Nephron (organoid): ENCODE measurements around the gene TLX2.

Experiments
- H3K27ac Mint-ChIP-seq, 3 experiments: 2 replicates each; pipeline ENCODE4 v1.8.0; 2020; ENCODE audit warnings: mixed read lengths in 3 of 3, mild to moderate bottlenecking in 2 of 3, moderate library complexity in 1 of 3
- H3K27me3 Mint-ChIP-seq: 2 replicates; pipeline ENCODE4 v1.8.0; 2021; ENCODE audit warnings: low read depth, mild to moderate bottlenecking, moderate library complexity, mixed read lengths
- H3K36me3 Mint-ChIP-seq: 2 replicates; pipeline ENCODE4 v1.8.0; 2020; ENCODE audit warnings: low read depth, mixed read lengths
- H3K4me1 Mint-ChIP-seq: 2 replicates; pipeline ENCODE4 v1.8.0; 2020; ENCODE audit warnings: mixed read lengths
- H3K4me3 Mint-ChIP-seq, 3 experiments: 2 replicates each; pipeline ENCODE4 v1.8.0; 2020; ENCODE audit warnings: mild to moderate bottlenecking in 3 of 3, mixed read lengths in 3 of 3, moderate library complexity in 2 of 3
- H3K9me3 Mint-ChIP-seq: 2 replicates; pipeline ENCODE4 v1.8.0; 2020; ENCODE audit warnings: mixed read lengths
- TF ChIP-seq, protein P1 (sequence below), 3 experiments: fragments of 200-600 bp; sonication (generic); IDR thresholded peaks; one replicate each; pipeline ENCODE4 v1.5.0; 2021; ENCODE audit warnings: antibody characterized with exemption in 3 of 3; ENCODE audit not compliant: unreplicated experiment in 3 of 3

The TLX2 gene

DNA sequence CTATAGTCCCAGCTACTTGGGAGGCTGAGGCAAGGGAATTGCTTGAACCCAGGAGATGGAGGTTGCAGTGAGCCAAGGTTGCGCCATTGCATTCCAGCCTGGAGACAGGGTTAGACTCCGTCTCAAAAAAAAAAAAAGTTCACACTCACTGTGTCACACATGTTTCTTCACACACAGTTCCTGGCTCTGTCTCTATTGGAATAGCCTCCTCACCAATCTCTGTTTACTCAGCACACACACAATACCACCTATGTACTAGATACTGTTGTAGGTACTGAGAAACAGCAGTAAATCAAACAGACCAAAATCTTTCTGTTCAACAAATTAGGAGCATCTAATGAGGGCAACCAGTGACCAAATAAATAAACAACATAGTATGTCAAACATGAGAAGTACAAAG, 28.1 kb upstream of the TLX2 start:
- Mint-ChIP-seq H3K27ac (no peak overlapping the region), H3K36me3 (peaks cover 34% of the 10 kb centered on the region), H3K4me1 (peaks cover 11% of the 10 kb centered on the region), H3K4me3 (no peak overlapping the region), H3K27me3 (no peaks in the 10 kb centered on the region), H3K9me3 (no peaks in the 10 kb centered on the region)
- TF ChIP-seq, protein P1, sequence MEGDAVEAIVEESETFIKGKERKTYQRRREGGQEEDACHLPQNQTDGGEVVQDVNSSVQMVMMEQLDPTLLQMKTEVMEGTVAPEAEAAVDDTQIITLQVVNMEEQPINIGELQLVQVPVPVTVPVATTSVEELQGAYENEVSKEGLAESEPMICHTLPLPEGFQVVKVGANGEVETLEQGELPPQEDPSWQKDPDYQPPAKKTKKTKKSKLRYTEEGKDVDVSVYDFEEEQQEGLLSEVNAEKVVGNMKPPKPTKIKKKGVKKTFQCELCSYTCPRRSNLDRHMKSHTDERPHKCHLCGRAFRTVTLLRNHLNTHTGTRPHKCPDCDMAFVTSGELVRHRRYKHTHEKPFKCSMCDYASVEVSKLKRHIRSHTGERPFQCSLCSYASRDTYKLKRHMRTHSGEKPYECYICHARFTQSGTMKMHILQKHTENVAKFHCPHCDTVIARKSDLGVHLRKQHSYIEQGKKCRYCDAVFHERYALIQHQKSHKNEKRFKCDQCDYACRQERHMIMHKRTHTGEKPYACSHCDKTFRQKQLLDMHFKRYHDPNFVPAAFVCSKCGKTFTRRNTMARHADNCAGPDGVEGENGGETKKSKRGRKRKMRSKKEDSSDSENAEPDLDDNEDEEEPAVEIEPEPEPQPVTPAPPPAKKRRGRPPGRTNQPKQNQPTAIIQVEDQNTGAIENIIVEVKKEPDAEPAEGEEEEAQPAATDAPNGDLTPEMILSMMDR (IDR thresholded peaks at IDR 0.05; ENCODE audit: unreplicated experiment in 3 of 3), result no peak

DNA sequence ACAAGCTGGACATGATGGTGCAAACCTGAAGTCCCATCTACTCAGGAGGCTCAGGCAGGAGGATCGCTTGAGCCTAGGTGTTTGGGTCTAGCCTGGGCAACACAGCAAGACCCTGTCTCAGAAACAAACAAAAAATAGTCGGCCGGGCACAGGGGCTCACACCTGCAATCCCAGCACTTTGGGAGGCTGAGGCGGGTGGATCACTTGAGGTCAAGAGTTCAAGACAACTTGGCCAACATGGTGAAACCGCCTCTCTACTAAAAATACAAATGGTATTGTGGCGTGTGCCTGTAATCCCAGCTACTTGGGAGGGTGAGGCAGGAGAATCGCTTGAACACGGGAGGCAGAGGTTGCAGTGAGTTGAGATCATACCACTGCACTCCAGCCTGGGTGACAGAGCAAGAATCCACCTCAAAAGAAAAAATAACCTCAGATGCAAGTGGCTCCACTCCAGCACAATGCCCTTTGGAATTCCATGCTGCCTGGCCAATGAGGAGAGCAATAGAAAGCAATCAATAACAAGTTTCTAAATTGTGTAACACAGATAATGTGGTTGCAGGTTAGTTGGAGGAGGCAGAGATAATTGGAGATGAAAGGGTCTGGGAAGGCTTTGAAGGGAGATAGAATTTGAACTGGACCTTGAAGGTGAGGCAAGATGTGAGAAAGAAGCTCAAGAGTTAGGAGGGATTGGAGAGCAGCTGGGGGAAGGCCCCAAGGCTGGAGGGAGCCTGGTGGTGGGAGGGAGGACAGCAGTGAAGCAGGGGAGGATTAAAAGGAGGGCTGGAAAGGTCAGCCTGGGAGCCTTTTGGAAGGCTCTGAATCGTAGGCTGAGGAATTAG, 25.4 kb upstream of the TLX2 start:
- Mint-ChIP-seq H3K4me3 (no peak overlapping the region), H3K27ac (peak overlapping the region in 1 of 3 experiments; percentile 1), H3K9me3 (no peaks in the 10 kb centered on the region), H3K4me1 (no peaks in the 10 kb centered on the region), H3K36me3 (peaks cover 51% of the 10 kb centered on the region), H3K27me3 (no peaks in the 10 kb centered on the region)
- TF ChIP-seq, protein P1 (IDR thresholded peaks at IDR 0.05; ENCODE audit: unreplicated experiment in 3 of 3), result no peak

DNA sequence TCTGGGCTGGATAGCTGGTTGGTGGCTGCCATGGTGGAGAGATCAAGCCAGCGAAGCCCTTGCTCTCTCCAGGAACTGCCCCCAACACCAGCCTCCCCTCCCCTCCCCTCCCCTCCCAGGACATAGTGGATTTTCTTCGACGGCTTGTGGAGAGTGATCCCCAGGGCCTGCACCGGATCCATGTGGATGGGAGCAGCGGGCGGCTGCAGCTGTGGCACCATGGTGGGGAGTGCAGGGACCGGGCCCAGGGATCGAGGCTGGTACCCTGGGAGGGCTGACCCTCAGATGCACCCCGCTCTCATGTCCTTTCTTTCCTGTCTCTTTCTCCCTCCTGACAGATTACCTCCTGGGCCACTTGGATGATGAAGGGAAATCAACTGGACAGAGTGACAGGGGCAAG, 24.3 kb upstream of the TLX2 start:
- Mint-ChIP-seq H3K9me3 (no peaks in the 10 kb centered on the region), H3K4me3 (no peak overlapping the region), H3K36me3 (peaks cover 58% of the 10 kb centered on the region), H3K27me3 (peaks cover 3% of the 10 kb centered on the region), H3K27ac (no peak overlapping the region), H3K4me1 (no peaks in the 10 kb centered on the region)
- TF ChIP-seq, protein P1 (IDR thresholded peaks at IDR 0.05; ENCODE audit: unreplicated experiment in 3 of 3), result no peak

DNA sequence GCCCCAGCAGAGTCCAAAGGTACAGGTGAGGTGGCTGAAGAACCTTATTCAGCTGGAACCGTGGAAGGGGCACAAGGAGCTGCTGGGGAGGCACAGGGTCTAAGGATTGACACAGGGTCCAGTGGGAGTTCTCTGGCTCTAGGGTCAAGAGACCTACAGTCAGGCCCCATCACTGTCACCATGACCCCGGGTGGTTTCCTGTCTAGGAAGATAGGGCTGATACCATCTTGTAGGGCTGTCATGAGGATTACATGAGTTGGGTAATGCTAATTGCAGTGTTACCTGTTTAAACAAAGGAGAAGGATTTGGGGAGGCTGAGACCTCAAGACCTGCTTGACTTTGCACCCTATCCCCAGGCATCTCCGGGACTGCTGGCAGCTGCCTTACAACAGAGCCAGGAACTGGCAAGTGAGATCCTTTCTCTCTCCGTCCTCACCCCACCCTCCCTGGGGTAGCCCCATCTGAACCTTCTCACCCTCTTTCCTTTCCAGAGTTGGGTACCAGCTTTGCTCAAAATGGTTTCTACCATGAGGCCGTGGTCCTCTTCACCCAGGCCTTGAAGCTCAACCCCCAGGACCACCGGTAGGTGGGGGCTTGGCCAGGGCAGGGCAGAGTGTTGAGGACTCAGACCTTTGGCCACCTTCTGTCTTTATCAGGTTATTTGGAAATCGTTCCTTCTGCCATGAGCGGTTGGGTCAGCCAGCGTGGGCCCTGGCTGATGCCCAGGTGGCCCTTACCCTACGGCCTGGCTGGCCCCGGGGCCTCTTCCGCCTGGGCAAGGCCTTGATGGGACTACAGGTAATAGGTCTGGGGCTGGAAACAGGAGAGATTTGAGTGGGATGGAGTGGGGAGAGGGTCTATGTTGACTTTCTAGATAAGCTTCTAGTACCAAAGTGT, 22.4 kb upstream of the TLX2 start:
- H3K27ac Mint-ChIP-seq, result no peak overlapping the region
- no peak overlapping the region for H3K4me3 Mint-ChIP-seq
- no peaks in the 10 kb centered on the region for H3K4me1 Mint-ChIP-seq

DNA sequence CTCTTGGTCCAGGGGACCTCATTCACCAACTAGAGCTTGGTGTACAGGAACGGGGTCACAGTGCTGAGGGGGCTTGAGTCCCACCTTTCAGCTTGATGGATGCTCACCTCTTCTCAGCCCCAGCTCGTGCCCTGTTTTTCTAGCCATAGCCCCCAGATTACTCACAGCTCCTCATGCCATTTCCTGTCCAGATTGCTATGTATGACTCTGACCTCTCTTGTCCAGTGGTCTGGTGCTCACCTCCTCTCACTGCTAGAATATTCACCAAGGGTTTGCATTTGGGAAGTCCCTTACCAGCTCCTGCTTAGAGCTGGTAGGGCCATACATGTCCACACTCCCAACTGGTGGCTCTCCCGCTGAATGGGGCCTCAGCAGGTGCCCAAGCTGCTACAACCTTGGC, 20.7 kb upstream of the TLX2 start:
- H3K4me3 Mint-ChIP-seq, result no peak overlapping the region
- TF ChIP-seq, protein P1 (IDR thresholded peaks at IDR 0.05; ENCODE audit: unreplicated experiment in 3 of 3), result no peak
- peaks cover 39% of the 10 kb centered on the region for H3K27me3 Mint-ChIP-seq
- H3K4me1 Mint-ChIP-seq, result peaks cover 5% of the 10 kb centered on the region
- H3K36me3 Mint-ChIP-seq, result peaks cover 60% of the 10 kb centered on the region
- H3K27ac Mint-ChIP-seq, result no peak overlapping the region
- no peaks in the 10 kb centered on the region for H3K9me3 Mint-ChIP-seq

More for the DNA sequence above, 22.4 kb upstream of the TLX2 start:
- TF ChIP-seq, protein P1 (IDR thresholded peaks at IDR 0.05; ENCODE audit: unreplicated experiment in 3 of 3), result no peak
- Mint-ChIP-seq H3K9me3 (no peaks in the 10 kb centered on the region), H3K27me3 (peaks cover 23% of the 10 kb centered on the region), H3K36me3 (peaks cover 61% of the 10 kb centered on the region)
